Activated T-cell treated with anti-CD3 and anti-CD28 coated beads, Interleukin-2, amount 50 U/mL, for 4 hours (primary cell): Measurements from ENCODE around the gene ADK. TPM values are rescaled to one million over a fixed set of nuclear protein-coding genes. Genes with fewer than 3 reads are reported as not detected.

Experiments
- ATAC-seq, 2 donors: fragments of 200-7000 bp; cut with Tn5 transposase; one replicate each; pipeline ENCODE4 v1.10.0; 2021
- DNase-seq: peaks from one replicate; pipeline ENCODE4 v3.0.0-alpha.2; 2020
- H3K27me3 Mint-ChIP-seq: one replicate; pipeline ENCODE4 v1.8.0; 2021; ENCODE audit warnings: low read depth, mixed read lengths
- H3K36me3 Mint-ChIP-seq: one replicate; pipeline ENCODE4 v1.8.0; 2022; ENCODE audit warnings: mixed read lengths; ENCODE audit not compliant: insufficient read depth
- H3K4me1 Mint-ChIP-seq: one replicate; pipeline ENCODE4 v1.8.0; 2021; ENCODE audit warnings: low read depth, mixed read lengths
- H3K4me3 Mint-ChIP-seq: one replicate; pipeline ENCODE4 v1.8.0; 2021; ENCODE audit warnings: mild to moderate bottlenecking, moderate library complexity, mixed read lengths
- H3K9me3 Mint-ChIP-seq: one replicate; pipeline ENCODE4 v1.8.0; 2021; ENCODE audit warnings: mixed read lengths
- total RNA-seq, 3 donors: library from RNA; stranded (reverse); gene quantifications; one replicate each; pipeline ENCODE4 v1.2.1, GENCODE V29; 2021

ADK gene
- total RNA-seq, 3 donors from 2014 or later: 49.7 to 56.8 (median 56.2) TPM

DNA sequence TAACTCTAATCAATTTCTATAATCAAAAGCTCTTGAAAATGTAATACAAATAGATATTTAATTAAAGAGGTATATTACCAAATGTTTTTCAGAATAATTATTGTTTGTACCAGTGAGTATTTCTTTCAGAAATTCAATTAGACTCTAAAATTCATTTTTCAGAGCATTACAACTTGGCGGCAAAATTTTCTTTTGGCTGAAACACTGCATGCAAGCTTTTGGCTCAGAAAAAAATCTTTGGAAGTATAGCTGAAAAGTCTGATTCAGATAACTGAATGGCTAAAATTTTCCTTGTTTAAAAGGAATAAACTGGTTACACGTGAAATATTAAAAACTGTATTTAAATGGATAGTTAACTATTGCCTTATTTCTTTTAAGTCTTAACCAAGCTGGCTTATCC is 472.8 kb downstream of the ADK start:
- DNase-seq (no peak), ATAC-seq (no peak)
- Mint-ChIP-seq H3K4me1 (no peaks in the 10 kb centered on the region), H3K27me3 (no peaks in the 10 kb centered on the region), H3K9me3 (peaks cover 13% of the 10 kb centered on the region), H3K4me3 (no peak overlapping the region), H3K36me3 (peaks cover 24% of the 10 kb centered on the region)

DNA sequence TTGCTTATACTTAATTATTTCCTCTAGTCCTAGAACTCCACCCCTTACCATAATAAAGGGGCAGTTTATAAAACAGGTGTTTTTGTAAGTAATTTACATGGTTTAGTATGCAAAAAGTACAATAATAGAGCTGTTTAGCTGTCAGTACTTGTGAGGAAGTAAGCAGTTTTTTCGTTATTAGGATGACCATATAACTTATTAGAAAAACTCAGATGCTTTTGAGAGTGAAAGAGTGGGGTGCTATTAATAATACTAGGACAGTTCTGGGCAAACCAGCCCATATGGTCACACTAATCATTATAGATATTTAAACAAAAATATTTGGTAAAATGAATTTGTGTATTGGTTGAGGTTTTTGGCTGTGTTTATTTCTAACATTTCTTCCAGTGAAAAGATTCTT is 473.5 kb downstream of the ADK start:
- ATAC-seq (no peak), DNase-seq (no peak)
- Mint-ChIP-seq H3K4me3 (no peak overlapping the region), H3K36me3 (peaks cover 26% of the 10 kb centered on the region), H3K27me3 (no peaks in the 10 kb centered on the region), H3K4me1 (no peaks in the 10 kb centered on the region), H3K9me3 (peaks cover 13% of the 10 kb centered on the region)

DNA sequence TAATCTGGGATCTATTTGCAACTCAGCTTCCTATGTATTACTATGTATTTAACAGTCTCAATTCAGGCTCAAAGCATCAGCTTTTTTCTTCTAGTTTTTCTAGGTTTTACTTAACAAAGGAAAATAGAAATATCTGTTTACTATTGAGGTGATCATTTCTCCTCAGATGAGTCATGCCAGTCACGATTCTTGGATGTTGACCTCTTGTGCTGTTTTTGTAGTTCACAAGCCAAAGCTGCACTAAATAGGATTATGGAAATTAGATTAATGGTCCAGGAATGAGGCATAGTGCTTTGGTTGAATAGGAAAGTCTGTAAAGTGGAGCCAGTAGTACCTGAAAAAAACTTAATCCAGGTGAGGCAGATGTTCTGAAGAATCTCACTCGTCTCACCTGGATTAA is 477.1 kb downstream of the ADK start:
- H3K4me3 Mint-ChIP-seq: no peak overlapping the region
- no peak for DNase-seq
- no peak for ATAC-seq
- no peaks in the 10 kb centered on the region for H3K4me1 Mint-ChIP-seq
- no peaks in the 10 kb centered on the region for H3K27me3 Mint-ChIP-seq
- peaks cover 19% of the 10 kb centered on the region for H3K36me3 Mint-ChIP-seq
- H3K9me3 Mint-ChIP-seq: peaks cover 5% of the 10 kb centered on the region

DNA sequence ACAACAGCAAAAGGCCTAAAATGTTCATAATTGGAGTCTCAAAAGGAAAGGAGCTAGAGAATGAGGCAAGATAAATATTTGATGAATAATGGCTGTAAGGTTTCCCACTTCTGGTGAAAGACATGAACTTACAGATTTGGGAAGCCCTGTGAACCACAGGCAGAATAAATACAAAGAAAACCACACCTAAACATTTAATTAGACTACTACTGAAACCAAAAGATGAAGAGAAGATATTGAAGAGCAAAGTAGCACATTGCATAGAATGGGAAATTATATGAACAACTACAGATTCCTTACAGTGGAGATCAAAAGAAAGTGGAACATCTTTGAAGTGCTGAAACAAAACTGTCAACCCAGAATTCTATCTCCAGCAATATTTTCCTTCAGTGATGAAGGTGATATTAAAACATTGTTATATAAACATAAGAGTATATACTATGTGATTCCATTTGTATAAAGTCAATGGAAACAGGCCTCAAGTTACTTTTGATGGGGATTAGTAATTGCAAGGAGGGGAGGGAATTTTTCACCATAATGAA is 484.0 kb downstream of the ADK start:
- no peaks in the 10 kb centered on the region for H3K4me1 Mint-ChIP-seq
- no peak for DNase-seq
- H3K27me3 Mint-ChIP-seq: no peaks in the 10 kb centered on the region
- no peak overlapping the region for H3K4me3 Mint-ChIP-seq
- H3K9me3 Mint-ChIP-seq: peaks cover 20% of the 10 kb centered on the region
- peaks cover 38% of the 10 kb centered on the region for H3K36me3 Mint-ChIP-seq
- no peak for ATAC-seq

DNA sequence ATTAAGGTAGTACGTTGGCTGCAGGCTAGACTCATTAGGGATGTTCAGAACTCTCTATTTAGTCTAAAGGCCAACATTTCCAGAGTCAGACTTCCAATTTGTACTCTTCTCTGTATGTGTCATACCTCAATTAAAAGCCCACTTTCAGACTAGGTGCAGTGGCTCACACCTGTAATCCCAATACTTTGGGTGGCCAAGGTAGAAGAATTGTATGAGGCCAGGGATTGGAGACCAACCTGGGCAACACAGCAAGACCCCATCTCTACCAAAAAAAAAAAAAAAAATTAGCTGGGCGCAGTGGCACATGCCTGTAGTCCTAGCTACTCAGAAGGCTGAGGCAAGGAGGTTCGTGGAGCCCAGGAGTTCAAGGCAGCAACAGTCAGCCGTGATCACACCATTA is 484.6 kb downstream of the ADK start:
- Mint-ChIP-seq H3K4me3 (no peak overlapping the region), H3K9me3 (peaks cover 20% of the 10 kb centered on the region), H3K4me1 (no peaks in the 10 kb centered on the region), H3K36me3 (peaks cover 37% of the 10 kb centered on the region), H3K27me3 (no peaks in the 10 kb centered on the region)
- DNase-seq (no peak), ATAC-seq (no peak)

DNA sequence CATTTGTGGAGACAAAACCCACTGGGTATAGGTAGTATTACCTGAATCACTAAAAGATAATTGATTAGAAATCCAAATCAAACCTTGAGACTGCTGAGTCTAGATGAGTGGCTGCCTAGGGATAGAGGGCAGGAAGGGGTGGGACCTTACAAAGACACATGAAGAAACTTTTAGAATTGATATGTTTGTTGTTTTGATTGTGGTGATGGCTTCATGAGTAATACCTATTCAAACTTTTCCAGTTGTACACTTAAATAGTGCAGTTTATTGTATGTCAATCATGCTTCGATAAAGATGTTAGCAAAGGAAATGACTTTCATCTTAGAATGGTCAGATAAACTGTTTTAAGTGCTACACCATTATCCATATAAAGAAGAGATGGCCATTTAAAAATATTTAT is 486.7 kb downstream of the ADK start:
- ATAC-seq: no peak
- no peak for DNase-seq
- H3K9me3 Mint-ChIP-seq: peaks cover 17% of the 10 kb centered on the region
- no peaks in the 10 kb centered on the region for H3K27me3 Mint-ChIP-seq
- H3K4me3 Mint-ChIP-seq: no peak overlapping the region
- H3K4me1 Mint-ChIP-seq: no peaks in the 10 kb centered on the region
- H3K36me3 Mint-ChIP-seq: peaks cover 30% of the 10 kb centered on the region

DNA sequence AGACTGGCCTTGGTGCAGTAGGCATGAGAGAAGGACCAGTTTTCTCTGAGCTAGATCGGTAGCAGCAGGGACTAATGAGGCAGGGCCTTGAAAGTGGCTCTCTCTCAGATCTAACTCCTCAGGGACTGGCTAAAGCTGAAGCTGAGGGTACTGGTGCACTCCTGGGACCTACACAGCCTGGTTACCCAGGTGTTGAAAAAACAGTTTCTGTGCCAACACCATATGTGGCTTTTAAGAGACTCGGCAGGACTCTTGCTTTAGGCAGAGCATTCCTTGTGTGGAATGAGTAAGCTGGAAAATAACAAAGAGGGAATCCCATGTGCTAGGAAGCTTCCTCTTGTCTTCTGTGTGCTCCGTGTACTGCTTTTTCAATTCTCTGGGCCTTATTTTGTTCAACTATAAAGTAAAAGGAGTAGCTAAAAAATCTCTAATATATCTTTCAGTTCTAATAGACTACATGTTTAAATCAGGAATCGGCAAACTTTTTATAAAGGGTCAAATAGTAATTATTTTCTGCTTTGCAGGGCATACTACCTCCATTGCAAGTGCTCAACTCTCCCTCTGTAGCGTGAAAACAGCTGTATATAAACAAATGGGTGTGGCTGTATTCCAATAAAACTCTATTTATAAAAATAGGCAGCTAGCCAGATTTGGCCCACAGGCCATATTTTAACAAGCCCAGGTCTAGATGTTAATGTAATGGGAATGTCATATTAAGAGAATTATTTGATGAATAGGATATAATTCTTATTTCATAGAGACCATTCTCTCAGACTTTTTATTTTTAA is 489.3 kb downstream of the ADK start:
- no peak for DNase-seq

DNA sequence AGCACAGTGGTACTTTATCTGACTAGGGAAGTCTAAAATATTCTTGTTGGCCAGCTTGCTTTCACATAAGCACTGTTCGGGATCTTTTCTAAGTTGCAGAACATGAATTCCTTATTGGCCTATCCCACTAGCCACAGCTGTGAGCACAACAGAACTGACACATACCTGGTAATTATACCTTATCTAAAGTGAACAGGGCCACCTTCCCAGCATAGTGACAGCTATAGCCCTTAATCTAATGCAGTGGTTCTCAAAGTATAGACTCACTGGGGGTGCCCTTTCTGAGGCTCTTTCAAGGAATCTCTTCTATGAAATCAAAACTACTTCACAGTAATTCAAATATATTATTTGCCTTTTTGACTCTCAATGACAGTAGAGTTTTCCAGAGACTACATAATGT is 490.6 kb downstream of the ADK start:
- DNase-seq: no peak
- H3K27me3 Mint-ChIP-seq: no peaks in the 10 kb centered on the region
- no peak for ATAC-seq
- no peak overlapping the region for H3K4me3 Mint-ChIP-seq
- peaks cover 4% of the 10 kb centered on the region for H3K9me3 Mint-ChIP-seq
- H3K36me3 Mint-ChIP-seq: peaks cover 21% of the 10 kb centered on the region
- H3K4me1 Mint-ChIP-seq: no peaks in the 10 kb centered on the region

More for the DNA sequence above, 489.3 kb downstream of the ADK start:
- Mint-ChIP-seq H3K36me3 (peaks cover 23% of the 10 kb centered on the region), H3K4me3 (no peak overlapping the region), H3K9me3 (peaks cover 6% of the 10 kb centered on the region), H3K4me1 (no peaks in the 10 kb centered on the region), H3K27me3 (no peaks in the 10 kb centered on the region)
- no peak for ATAC-seq

DNA sequence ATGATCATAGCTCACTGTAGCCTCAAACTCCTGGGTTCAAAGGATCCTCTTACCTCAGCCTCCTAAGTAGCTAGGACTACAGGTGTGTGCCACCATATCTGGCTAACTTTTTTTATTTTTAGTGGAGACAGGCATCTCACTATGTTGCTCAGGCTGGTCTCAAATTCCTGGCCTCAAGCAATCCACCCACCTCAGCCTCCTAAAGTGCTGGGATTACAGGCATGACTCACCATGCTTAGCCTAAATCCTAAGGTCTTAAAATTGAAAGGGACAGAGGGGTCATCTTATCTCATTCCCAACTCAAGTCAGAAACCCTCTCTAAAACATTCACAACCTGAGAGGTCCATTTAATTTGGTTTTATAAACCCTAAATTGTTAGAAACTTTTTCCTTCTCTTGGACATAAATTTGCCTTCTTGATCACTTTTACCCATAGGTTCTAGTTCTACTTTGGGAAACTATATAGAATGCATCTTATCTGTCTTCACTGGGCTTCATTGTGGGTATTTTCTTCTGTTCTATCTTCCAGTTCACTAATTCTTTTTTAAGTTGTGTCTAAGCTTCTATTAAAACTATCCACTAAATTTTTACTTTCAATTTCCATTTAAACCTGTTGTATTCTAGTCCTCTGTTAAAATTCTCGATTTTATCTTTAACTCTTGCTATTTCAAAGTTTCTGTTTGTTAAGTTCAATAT is 492.0 kb downstream of the ADK start:
- H3K4me1 Mint-ChIP-seq: no peaks in the 10 kb centered on the region
- peaks cover 4% of the 10 kb centered on the region for H3K9me3 Mint-ChIP-seq
- H3K36me3 Mint-ChIP-seq: peaks cover 19% of the 10 kb centered on the region
- ATAC-seq (no peak), DNase-seq (no peak)
- no peaks in the 10 kb centered on the region for H3K27me3 Mint-ChIP-seq
- H3K4me3 Mint-ChIP-seq: no peak overlapping the region

DNA sequence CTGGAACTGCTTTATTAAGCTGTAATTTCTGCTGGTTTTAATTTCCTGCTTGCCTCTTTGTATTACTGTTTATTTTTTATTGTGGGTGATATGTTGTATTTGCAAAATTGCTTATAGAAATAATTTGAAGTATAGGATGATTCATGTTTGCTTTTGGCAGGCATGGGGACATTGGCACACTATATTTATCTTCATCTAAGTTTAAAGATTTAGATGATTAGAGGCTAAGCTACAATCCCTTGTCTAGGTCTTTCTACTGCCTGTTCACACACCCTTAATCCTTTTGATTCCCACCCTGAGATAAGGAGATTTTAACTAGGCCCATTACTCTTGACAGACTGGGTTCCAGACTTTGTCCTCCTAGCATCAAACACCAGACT is 492.6 kb downstream of the ADK start:
- no peak overlapping the region for H3K4me3 Mint-ChIP-seq
- H3K9me3 Mint-ChIP-seq: peaks cover 4% of the 10 kb centered on the region
- DNase-seq (no peak), ATAC-seq (no peak)
- H3K36me3 Mint-ChIP-seq: peaks cover 19% of the 10 kb centered on the region
- no peaks in the 10 kb centered on the region for H3K4me1 Mint-ChIP-seq
- H3K27me3 Mint-ChIP-seq: no peaks in the 10 kb centered on the region

DNA sequence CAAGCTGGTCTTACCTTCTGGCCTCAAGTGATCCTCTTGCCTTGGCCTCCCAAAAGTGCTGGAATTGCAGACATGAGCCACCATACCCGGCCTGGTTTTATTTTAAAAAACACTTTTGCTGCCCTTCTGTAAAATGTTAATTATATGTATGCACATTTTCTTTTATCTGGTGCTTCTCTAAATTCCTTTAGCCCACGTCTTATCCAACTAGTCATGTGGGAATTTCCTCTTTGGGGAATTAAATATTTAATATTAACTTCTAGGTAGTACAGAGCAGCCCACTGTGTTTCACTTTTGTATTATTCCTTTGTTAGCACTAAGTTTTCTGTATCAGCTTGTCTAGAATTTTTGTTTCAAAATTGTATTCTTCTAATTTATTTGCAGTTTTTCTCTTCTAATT is 493.7 kb downstream of the ADK start:
- Mint-ChIP-seq H3K4me1 (no peaks in the 10 kb centered on the region), H3K4me3 (no peak overlapping the region), H3K36me3 (peaks cover 15% of the 10 kb centered on the region), H3K27me3 (no peaks in the 10 kb centered on the region), H3K9me3 (peaks cover 4% of the 10 kb centered on the region)
- ATAC-seq (no peak), DNase-seq (no peak)

DNA sequence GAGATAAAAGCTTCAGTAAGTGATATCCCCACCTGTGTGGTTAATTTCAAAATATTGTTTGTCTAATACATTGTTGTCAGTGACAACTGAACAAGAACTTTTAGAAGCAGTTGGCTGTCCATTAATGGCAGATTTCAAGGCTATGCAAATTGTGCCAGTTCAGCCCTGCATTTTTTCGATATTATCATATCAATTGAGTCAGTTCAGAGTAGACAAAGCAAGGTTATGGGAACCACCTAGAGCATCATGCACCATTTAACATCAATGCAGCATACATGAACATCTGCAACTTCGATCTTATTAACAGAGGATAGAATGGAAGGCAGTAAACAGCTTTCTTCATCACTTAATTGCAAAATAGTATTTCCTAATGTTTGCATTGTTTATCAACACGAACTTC is 494.7 kb downstream of the ADK start:
- peaks cover 16% of the 10 kb centered on the region for H3K36me3 Mint-ChIP-seq
- DNase-seq: no peak
- H3K4me1 Mint-ChIP-seq: peaks cover 3% of the 10 kb centered on the region
- H3K9me3 Mint-ChIP-seq: peaks cover 4% of the 10 kb centered on the region
- no peaks in the 10 kb centered on the region for H3K27me3 Mint-ChIP-seq
- no peak for ATAC-seq
- no peak overlapping the region for H3K4me3 Mint-ChIP-seq

DNA sequence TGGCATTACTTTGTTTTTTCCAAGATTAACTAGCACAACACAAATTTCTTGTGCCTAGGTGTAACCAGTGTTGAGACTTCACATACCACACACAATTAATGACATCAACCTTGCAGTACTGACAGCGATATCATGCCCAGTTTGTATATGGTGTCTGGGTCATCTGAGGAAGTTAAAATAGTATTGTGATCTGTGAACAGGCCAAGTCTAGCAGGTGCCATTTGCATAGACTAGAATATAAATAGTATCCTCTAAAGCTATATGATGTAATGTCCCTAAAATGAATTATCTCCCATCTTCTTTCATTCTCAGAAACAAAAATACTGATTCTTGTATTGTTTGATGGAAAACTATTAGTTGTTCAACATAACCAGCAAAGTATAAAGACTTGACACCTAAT is 499.6 kb downstream of the ADK start:
- peaks cover 16% of the 10 kb centered on the region for H3K36me3 Mint-ChIP-seq
- no peaks in the 10 kb centered on the region for H3K9me3 Mint-ChIP-seq
- no peak for ATAC-seq
- no peak overlapping the region for H3K4me3 Mint-ChIP-seq
- H3K4me1 Mint-ChIP-seq: peaks cover 13% of the 10 kb centered on the region
- H3K27me3 Mint-ChIP-seq: no peaks in the 10 kb centered on the region
- DNase-seq: no peak

DNA sequence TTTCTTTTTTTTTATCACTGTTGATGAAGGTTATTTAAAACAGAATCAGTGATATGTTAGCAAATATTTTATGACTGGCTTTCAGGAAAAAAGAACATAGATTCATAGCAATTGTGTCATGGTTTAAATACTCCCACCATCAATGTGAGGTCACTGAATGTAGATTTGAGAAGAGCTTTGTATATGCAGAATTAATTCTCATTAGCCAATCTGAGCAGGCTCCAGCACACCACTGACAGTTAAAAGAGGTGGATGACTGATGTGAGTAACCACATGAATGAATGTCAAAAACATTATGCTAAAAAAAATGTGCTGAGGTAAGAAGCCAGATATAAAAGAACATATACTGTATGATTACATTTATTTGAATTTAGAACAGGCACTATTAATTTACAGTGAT is 500.5 kb downstream of the ADK start:
- H3K27me3 Mint-ChIP-seq: no peaks in the 10 kb centered on the region
- DNase-seq (no peak), ATAC-seq (peak; percentile 87 to 89)
- no peak overlapping the region for H3K4me3 Mint-ChIP-seq
- H3K4me1 Mint-ChIP-seq: peaks cover 13% of the 10 kb centered on the region
- no peaks in the 10 kb centered on the region for H3K9me3 Mint-ChIP-seq
- H3K36me3 Mint-ChIP-seq: peaks cover 14% of the 10 kb centered on the region

DNA sequence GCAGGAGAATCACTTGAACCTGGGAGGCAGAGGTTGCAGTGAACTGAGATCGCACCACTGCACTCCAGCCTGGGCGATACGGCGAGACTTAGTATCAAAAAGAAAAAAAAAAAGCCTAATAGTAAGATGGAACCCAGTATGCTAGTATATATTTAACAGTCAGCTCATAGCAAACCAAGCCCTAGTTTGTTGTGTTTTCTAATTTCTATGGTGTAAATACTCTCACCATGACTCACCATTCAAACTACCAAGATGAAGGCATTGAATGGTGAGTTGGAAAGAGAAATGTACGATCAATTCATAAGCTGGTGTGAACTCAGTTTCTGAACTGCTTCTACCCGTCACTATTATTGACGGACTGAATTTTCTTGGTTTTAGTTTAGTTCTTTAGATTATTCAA is 501.6 kb downstream of the ADK start:
- Mint-ChIP-seq H3K4me3 (no peak overlapping the region), H3K27me3 (no peaks in the 10 kb centered on the region), H3K4me1 (peaks cover 13% of the 10 kb centered on the region), H3K36me3 (peaks cover 14% of the 10 kb centered on the region), H3K9me3 (no peaks in the 10 kb centered on the region)
- ATAC-seq (no peak), DNase-seq (no peak)
